Subcutaneous abdominal adipose tissue (tissue), 5 donors: ENCODE measurements around the gene LETM1.

ENCODE experiments used
- H3K27ac ChIP-seq: one replicate; pipeline ENCODE4 v1.7.0; 2013; ENCODE audit warnings: low read depth, mild to moderate bottlenecking, inconsistent platforms, low read length, moderate library complexity
- H3K27me3 ChIP-seq, 5 donors: one replicate each; pipeline ENCODE4 v1.7.0; 2013; ENCODE audit warnings: low read length in 5 of 5, inconsistent platforms in 1 of 5; ENCODE audit not compliant: control insufficient read depth in 5 of 5, insufficient read depth in 4 of 5
- H3K36me3 ChIP-seq, 5 donors: one replicate each; pipeline ENCODE4 v1.7.0; 2013; ENCODE audit warnings: low read length in 5 of 5; ENCODE audit not compliant: control insufficient read depth in 5 of 5, insufficient read depth in 5 of 5
- H3K4me1 ChIP-seq, 5 donors: one replicate each; pipeline ENCODE4 v1.7.0; 2013; ENCODE audit warnings: low read length in 5 of 5, mild to moderate bottlenecking in 3 of 5, moderate library complexity in 1 of 5; ENCODE audit not compliant: control insufficient read depth in 5 of 5, insufficient read depth in 5 of 5
- H3K4me3 ChIP-seq, 5 donors: one replicate each; pipeline ENCODE4 v1.7.0; 2013; ENCODE audit warnings: low read length in 5 of 5, low read depth in 1 of 5
- H3K9ac ChIP-seq, 5 donors: one replicate each; pipeline ENCODE4 v1.7.0; 2013; ENCODE audit warnings: low read length in 5 of 5, mild to moderate bottlenecking in 4 of 5, moderate library complexity in 3 of 5
- H3K9me3 ChIP-seq, 5 donors: one replicate each; pipeline ENCODE4 v1.7.0; 2013; ENCODE audit warnings: low read length in 5 of 5; ENCODE audit not compliant: control insufficient read depth in 5 of 5
- donor health status: healthy.
- donor health status: healthy.
- donor health status: healthy.
- donor health status: healthy.
- donor health status: healthy.

LETM1 gene

DNA sequence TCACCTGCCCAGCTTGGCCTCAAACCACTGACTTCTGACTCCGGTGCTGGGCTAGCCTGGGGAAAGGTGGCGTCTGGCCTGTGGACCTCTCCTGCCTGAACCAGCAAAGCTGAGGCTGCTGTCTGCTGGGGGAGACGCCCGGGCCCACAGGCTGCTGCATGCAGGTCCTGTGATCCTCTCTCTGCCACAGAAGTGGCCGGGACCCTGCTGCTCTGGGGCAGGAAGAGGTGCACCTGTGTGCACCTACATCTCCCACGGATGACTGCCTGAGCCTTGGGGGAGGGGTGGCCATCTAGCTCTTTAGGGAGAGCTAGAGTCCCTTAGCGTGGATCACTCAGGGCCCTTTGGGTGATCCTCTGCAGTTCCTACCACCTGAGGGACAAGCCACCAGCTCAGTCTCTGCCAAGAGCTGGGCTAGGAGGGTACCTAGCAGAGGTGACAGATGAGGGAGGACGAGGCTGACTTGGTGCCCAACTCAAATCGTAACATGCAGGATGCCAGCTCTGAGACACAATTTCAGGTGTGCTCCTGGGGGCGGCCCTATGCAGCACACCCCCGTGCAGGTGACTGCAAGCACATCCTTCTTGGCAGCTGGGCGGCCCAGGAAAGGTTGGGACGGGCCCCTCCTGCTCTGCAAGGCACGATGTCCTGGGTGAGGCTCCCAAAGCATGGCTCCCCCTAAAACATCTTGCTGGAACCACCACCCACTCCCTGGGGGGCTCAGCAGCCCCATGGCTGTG, 22.5 kb downstream of the LETM1 start:
- Histone ChIP-seq H3K9me3 (no peaks in the 10 kb centered on the region), H3K27me3 (no peaks in the 10 kb centered on the region), H3K36me3 (peaks cover 0 to 84% (median 73%) of the 10 kb centered on the region in 5 donors), H3K4me1 (no peaks in the 10 kb centered on the region), H3K4me3 (no peak overlapping the region), H3K9ac (no peak overlapping the region), H3K27ac (no peak overlapping the region)

DNA sequence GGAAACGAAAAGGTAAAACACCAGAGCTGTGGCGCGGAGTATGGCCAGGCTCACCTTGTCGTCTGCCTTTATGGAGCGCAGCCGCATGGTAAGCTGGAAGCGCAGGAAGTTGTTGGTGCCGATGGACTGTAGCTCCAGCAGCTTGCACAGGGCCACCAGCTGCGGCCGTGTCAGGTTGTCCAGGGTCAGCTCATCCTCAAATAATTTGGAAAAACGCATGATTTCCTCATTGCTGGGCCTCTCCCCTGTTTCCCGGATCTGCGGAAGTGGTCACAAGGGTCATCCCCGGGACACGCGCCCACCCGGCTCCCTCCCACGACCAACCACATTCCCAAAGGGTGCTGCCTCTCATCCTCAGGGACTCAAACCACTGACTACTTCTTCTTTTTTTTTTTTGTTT, 23.3 kb downstream of the LETM1 start:
- Histone ChIP-seq H3K9ac (no peak overlapping the region), H3K9me3 (no peaks in the 10 kb centered on the region), H3K36me3 (peaks cover 0 to 78% (median 70%) of the 10 kb centered on the region in 5 donors), H3K4me3 (no peak overlapping the region), H3K27ac (no peak overlapping the region), H3K27me3 (no peaks in the 10 kb centered on the region), H3K4me1 (no peaks in the 10 kb centered on the region)

DNA sequence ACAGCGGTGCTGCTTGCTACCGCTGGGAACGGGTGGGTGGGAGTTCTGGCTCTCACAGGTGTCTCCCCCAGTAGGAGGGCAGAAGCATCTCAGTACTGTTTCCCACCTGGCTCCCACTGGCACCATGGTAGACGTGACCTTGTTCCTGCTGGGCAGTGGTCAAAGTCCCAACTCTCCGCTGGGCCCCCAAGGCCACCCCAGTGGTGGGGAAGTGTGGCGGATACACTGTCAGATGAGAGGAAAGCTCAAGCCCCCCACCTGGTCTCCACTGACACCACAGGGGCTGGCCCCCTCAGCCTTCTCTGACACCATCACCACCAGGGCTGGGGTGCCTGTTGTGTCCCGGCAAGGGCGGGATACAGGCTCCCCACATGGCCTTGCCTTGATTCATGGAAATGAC, 24.6 kb downstream of the LETM1 start:
- Histone ChIP-seq H3K9me3 (no peaks in the 10 kb centered on the region), H3K9ac (no peak overlapping the region), H3K4me3 (no peak overlapping the region), H3K27ac (no peak overlapping the region), H3K4me1 (no peaks in the 10 kb centered on the region), H3K36me3 (peaks cover 0 to 74% (median 68%) of the 10 kb centered on the region in 5 donors), H3K27me3 (no peaks in the 10 kb centered on the region)

DNA sequence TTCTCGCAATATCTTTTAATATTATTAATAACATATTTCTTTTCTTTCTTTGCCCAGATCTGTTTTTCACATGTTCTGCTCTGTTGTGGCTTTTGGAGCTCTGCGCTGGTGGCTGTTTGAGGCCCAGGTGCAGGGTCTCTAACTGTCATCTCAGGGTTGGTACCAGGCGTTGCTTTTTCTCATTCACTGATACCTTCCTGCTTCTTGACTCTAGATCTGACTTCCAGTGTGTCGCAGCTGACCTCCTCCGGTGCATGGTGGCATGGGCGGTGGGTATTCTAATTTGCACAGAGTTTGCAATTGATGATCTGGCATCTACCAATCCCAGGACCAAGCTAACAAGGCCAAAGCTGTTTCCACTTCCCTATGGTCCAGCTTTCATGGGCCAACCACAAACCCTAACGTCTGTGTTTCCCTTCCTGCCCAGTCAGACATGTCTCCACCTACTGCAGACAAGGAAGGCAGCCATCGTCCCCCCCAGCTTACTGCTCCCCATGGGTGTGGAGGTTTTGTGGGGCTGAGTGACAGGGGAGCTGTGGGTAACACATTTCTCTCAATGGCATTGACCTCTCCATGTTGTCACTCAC, 25.2 kb downstream of the LETM1 start:
- no peaks in the 10 kb centered on the region for H3K27me3 ChIP-seq
- H3K27ac ChIP-seq: no peak overlapping the region
- H3K4me3 ChIP-seq: no peak overlapping the region
- no peaks in the 10 kb centered on the region for H3K9me3 ChIP-seq
- no peak overlapping the region for H3K9ac ChIP-seq
- no peaks in the 10 kb centered on the region for H3K4me1 ChIP-seq
- peaks cover 0 to 74% (median 69%) of the 10 kb centered on the region in 5 donors for H3K36me3 ChIP-seq

DNA sequence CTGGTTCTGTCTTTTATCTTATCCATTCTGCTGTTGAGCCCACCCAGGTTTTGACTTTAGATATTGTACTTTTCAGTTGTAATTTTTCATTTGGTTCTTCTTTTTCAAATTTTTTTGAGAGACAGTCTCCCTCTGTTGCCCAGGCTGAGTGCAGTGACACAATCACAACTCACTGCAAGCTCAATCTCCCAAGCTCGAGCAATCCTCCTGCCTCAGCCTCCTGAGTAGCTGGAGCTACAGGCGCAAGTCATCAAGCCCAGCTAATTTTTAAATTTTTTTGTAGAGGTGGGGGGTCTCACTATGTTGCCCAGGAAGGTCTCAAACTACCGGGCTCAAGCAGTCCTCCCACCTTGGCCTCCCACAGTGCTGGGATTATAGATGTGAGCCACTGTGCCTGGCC, 25.7 kb downstream of the LETM1 start:
- no peak overlapping the region for H3K27ac ChIP-seq
- H3K4me1 ChIP-seq: no peaks in the 10 kb centered on the region
- H3K27me3 ChIP-seq: no peaks in the 10 kb centered on the region
- H3K36me3 ChIP-seq: peaks cover 0 to 74% (median 69%) of the 10 kb centered on the region in 5 donors
- no peak overlapping the region for H3K9ac ChIP-seq
- H3K4me3 ChIP-seq: no peak overlapping the region
- H3K9me3 ChIP-seq: no peaks in the 10 kb centered on the region

DNA sequence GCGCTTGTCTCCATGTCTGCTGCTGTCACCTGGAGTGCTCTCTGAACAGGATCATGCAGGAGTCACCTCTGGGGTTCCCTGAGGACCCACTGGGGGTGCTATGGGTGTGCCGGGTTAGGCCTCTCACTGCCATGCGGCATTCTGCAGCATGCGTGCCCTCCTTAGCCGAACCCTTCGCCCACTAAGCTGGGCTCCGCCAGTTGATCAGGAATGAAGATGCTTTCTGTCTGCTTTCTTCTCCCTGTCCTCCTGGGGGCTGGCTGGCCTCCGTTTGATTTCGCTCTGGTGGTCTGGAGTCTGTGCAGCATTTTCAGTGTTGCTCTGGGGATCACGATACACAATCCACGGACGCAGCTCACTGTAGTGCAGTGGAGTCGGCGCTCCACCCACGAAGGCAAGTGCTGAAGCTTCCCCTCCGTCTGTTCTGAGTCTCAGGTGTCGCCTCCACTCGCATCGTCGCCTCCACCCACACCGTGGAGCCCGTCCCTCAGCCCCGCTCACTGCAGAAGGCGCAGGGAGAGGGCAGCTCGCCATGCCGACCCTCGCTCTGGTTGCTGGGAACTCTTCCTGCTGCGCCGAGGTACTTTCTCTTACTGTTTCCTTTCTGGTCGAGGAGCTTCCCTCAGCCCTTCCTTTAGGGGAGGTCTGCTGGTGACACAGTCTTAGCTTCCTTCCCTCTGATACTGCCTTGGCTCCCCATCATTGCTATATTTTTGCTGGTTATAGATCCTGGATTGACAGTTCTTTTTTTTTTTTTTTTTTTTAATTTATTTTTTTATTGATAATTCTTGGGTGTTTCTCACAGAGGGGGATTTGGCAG, 29.2 kb downstream of the LETM1 start:
- peaks cover 0 to 75% (median 70%) of the 10 kb centered on the region in 5 donors for H3K36me3 ChIP-seq

DNA sequence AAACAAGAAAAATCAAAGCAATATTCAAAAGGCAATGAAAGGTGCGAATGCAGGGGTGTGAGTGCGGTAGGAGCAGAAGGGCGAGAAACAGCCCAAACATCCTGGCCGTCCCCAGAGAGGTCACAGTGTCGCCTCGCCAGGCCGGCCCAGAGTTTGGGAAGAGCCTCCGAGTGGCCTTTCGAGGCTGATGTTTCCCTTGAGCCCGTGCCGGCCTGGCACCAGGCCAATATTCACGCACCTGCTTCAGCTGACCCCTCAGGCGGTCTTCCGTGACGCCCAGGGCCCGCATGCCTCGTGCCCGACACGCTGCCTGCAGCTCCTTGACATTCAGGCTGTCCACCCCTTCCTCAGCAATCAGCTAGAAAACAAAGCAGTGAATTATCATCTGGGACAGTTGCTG, 30.6 kb downstream of the LETM1 start:
- Histone ChIP-seq H3K36me3 (peaks cover 0 to 69% (median 61%) of the 10 kb centered on the region in 5 donors), H3K27me3 (no peaks in the 10 kb centered on the region), H3K4me1 (no peaks in the 10 kb centered on the region), H3K4me3 (no peak overlapping the region), H3K9me3 (no peaks in the 10 kb centered on the region), H3K27ac (no peak overlapping the region), H3K9ac (no peak overlapping the region)

More for the DNA sequence above, 29.2 kb downstream of the LETM1 start:
- no peaks in the 10 kb centered on the region for H3K9me3 ChIP-seq
- H3K4me1 ChIP-seq: no peaks in the 10 kb centered on the region
- no peak overlapping the region for H3K9ac ChIP-seq
- no peaks in the 10 kb centered on the region for H3K27me3 ChIP-seq
- H3K4me3 ChIP-seq: no peak overlapping the region
- H3K27ac ChIP-seq: no peak overlapping the region

DNA sequence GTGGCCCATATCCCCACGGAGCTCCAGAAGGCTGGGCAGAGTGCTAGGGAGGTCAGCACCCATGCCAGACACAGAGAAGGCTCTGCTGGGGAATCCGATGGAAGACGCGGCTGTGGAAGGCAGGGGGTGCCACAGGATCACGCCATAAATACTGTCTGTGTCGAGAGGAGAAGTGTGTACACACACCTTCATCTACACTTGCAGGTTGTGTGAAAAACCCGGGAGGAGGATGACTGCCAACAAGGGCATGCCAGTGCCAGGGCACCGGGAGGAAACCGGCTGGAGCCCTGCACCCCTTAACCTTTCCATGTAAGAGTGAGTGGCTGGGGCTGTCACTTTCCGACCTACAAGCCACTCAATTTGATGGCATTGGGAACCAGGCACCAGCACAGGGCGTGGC, 31.2 kb downstream of the LETM1 start:
- H3K36me3 ChIP-seq: peaks cover 0 to 71% (median 62%) of the 10 kb centered on the region in 5 donors
- no peak overlapping the region for H3K27ac ChIP-seq
- no peaks in the 10 kb centered on the region for H3K9me3 ChIP-seq
- no peak overlapping the region for H3K9ac ChIP-seq
- H3K4me1 ChIP-seq: no peaks in the 10 kb centered on the region
- H3K27me3 ChIP-seq: no peaks in the 10 kb centered on the region
- H3K4me3 ChIP-seq: no peak overlapping the region

DNA sequence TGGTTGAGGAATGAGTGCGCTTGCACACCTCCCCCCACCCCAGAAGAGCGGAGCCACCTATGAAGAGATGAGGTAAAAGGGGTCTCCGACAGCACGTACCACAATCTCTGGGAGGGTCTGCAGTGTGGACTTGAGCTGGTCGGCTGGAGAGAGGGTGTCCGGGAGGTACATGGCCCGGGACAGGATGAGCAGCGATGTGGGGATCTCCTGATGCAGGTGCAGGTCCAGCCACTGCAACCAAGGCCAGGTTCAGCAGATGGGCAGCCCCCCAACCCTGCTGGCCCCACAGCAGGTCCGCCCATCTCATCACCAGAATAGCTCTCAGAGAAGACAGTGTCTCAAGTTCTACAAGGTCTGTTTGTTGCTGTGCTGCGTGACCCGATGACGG, 32.4 kb downstream of the LETM1 start:
- Histone ChIP-seq H3K27ac (no peak overlapping the region), H3K36me3 (peaks cover 0 to 78% (median 71%) of the 10 kb centered on the region in 5 donors), H3K9me3 (no peaks in the 10 kb centered on the region), H3K4me3 (no peak overlapping the region), H3K4me1 (peaks cover 0 to 7% (median 0%) of the 10 kb centered on the region in 5 donors), H3K9ac (no peak overlapping the region), H3K27me3 (no peaks in the 10 kb centered on the region)
